ENCODE data around the gene PSG3. TPM values are rescaled to one million over a fixed set of nuclear protein-coding genes. Genes with fewer than 3 reads are reported as not detected.
"Not testable (repeated sequence)": the region's sequence is repeated elsewhere in the genome, so short reads cannot be mapped to it uniquely, and the experiment has no call there.

PSG3 gene
- total and polyA plus RNA-seq, 10 donors: not detected

GRCh38 chr19:42764836-42765235 is 24.6 kb upstream of the PSG3 start:
- H3K36me3 ChIP-seq: no peaks in the 10 kb centered on the region
- no peaks in the 10 kb centered on the region for H3K27me3 ChIP-seq (replicated peaks in 1 of 7)
- 77 to 84% (median 79%) methylated on average over 3 of the region's 3 CpGs for WGBS, 5 donors
- no peak overlapping the region for H3K4me3 ChIP-seq
- H3K4me1 ChIP-seq: no peaks in the 10 kb centered on the region
- intact Hi-C loops (cut with DNase I; ENCODE audit: low total_unique reads): no loop called here
- TF ChIP-seq POLR2AphosphoS5 (IDR thresholded peaks at IDR 0.05): no peak
- no peak for TF ChIP-seq POLR2A (IDR thresholded peaks at IDR 0.05)
- TF ChIP-seq CTCF (IDR thresholded peaks at IDR 0.05 in 8 of 11, conservative IDR thresholded peaks at IDR 0.05 in 3 of 11): no peak
- H3K9me3 ChIP-seq: no peaks in the 10 kb centered on the region
- H3K27ac ChIP-seq: no peak overlapping the region
- no peak for DNase-seq

GRCh38 chr19:42762789-42763188 is 22.5 kb upstream of the PSG3 start:
- no peak for DNase-seq
- intact Hi-C loops (cut with DNase I; ENCODE audit: low total_unique reads): no loop called here
- no peak overlapping the region for H3K4me3 ChIP-seq
- H3K4me1 ChIP-seq: no peaks in the 10 kb centered on the region
- H3K9me3 ChIP-seq: no peaks in the 10 kb centered on the region
- no peaks in the 10 kb centered on the region for H3K36me3 ChIP-seq
- H3K27me3 ChIP-seq (replicated peaks in 1 of 7): peaks cover 0 to 8% (median 0%) of the 10 kb centered on the region in 7 donors
- TF ChIP-seq CTCF (IDR thresholded peaks at IDR 0.05 in 8 of 11, conservative IDR thresholded peaks at IDR 0.05 in 3 of 11) (no peak), POLR2A (IDR thresholded peaks at IDR 0.05) (no peak), POLR2AphosphoS5 (IDR thresholded peaks at IDR 0.05) (no peak)
- no peak overlapping the region for H3K27ac ChIP-seq
- 87 to 96% (median 95%) methylated on average over 2 of the region's 2 CpGs for WGBS, 5 donors

GRCh38 chr19:42761924-42762295 is 21.6 kb upstream of the PSG3 start:
- intact Hi-C loops (cut with DNase I; ENCODE audit: low total_unique reads); H3K36me3 ChIP-seq; H3K9me3 ChIP-seq; H3K27ac ChIP-seq; DNase-seq; H3K27me3 ChIP-seq (replicated peaks in 1 of 7); H3K4me1 ChIP-seq; H3K4me3 ChIP-seq: not testable (repeated sequence)
- WGBS, 5 donors: 40 to 67% (median 52%) methylated on average over 1 of the region's 1 CpG; no CpG with 5 or more reads in 1 of the 5 donors

- WGBS, 5 donors: 62 to 77% (median 68%) methylated on average over 7 of the region's 7 CpGs
- H3K27ac ChIP-seq; H3K4me1 ChIP-seq; intact Hi-C loops (cut with DNase I; ENCODE audit: low total_unique reads); H3K36me3 ChIP-seq; H3K4me3 ChIP-seq; H3K9me3 ChIP-seq; H3K27me3 ChIP-seq (replicated peaks in 1 of 7); DNase-seq: not testable (repeated sequence)
Observed at GRCh38 chr19:42760954-42761923, 21.0 kb upstream of the PSG3 start.

GRCh38 chr19:42758667-42759066 is 18.4 kb upstream of the PSG3 start:
- WGBS, 5 donors: 10 to 18% (median 17%) methylated on average over 2 to 3 of the region's 3 CpGs; no CpG with 5 or more reads in 1 of the 5 donors
- DNase-seq; H3K4me3 ChIP-seq; H3K9me3 ChIP-seq; H3K27me3 ChIP-seq (replicated peaks in 1 of 7); intact Hi-C loops (cut with DNase I; ENCODE audit: low total_unique reads); H3K27ac ChIP-seq; H3K36me3 ChIP-seq; H3K4me1 ChIP-seq: not testable (repeated sequence)

GRCh38 chr19:42752246-42752645 is 12.0 kb upstream of the PSG3 start:
- H3K9me3 ChIP-seq; H3K4me1 ChIP-seq; H3K27ac ChIP-seq; H3K4me3 ChIP-seq; DNase-seq; intact Hi-C loops (cut with DNase I; ENCODE audit: low total_unique reads); H3K36me3 ChIP-seq: not testable (repeated sequence)
- peaks cover 0 to 17% (median 0%) of the 10 kb centered on the region in 7 donors for H3K27me3 ChIP-seq (replicated peaks in 1 of 7)
- 80 to 100% (median 88%) methylated on average over 1 of the region's 1 CpG for WGBS, 5 donors

All from spleen (tissue), 11 donors.